ENCODE results near the gene SUGCT.

- TF ChIP-seq POLR2AphosphoS5 (IDR thresholded peaks at IDR 0.05) (no peak), POLR2A (IDR thresholded peaks at IDR 0.05) (no peak)
- TF ChIP-seq, protein P1, sequence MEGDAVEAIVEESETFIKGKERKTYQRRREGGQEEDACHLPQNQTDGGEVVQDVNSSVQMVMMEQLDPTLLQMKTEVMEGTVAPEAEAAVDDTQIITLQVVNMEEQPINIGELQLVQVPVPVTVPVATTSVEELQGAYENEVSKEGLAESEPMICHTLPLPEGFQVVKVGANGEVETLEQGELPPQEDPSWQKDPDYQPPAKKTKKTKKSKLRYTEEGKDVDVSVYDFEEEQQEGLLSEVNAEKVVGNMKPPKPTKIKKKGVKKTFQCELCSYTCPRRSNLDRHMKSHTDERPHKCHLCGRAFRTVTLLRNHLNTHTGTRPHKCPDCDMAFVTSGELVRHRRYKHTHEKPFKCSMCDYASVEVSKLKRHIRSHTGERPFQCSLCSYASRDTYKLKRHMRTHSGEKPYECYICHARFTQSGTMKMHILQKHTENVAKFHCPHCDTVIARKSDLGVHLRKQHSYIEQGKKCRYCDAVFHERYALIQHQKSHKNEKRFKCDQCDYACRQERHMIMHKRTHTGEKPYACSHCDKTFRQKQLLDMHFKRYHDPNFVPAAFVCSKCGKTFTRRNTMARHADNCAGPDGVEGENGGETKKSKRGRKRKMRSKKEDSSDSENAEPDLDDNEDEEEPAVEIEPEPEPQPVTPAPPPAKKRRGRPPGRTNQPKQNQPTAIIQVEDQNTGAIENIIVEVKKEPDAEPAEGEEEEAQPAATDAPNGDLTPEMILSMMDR (IDR thresholded peaks at IDR 0.05): no peak
These were observed 367.6 kb downstream of the SUGCT start for GRCh38 chr7:40502359-40502758.
